Measurements from ENCODE around the gene DAB2IP. TPM values are rescaled to one million over a fixed set of nuclear protein-coding genes. Genes with fewer than 3 reads are reported as not detected.

Gene DAB2IP
- total RNA-seq, result not detected

DNA sequence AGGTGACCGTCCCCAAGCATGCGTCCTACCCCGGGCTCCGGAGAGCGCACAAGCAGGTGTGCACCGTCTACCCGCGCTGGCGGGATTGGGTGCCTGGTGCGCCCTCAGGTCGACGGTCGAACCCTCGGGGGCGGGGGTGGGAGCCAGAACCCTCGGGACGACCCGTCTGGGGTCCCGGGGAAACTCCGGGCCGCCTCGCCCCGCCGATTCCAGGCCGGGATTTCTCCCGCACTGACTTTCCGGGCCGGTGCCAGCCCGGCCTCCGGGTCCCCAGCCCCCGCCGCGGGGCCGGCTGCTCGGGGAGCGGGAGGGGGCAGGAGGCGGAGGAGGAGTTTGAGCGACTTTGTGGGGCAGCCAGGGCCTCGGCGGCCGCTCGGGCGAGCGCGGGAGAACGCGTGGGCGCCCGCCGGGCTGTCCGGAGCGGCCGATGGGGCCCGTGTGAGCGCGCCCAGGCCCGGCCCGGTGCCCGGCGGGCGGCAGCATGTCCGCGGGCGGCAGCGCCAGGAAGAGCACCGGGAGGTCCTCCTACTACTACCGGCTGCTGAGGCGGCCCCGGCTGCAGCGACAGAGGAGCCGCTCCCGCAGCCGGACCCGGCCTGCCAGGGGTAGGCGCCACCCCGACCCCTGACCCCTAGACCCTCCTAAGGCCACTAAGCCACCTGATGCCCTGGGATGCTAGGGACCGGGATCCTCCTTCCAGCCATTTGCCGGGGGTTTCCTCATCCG is at the start of gene DAB2IP:
DAB2IP (plus strand) TSS at position 340 of the 726 bp plus-strand sequence; CDS start at position 482, 142 bp downstream.
- ChIA-PET CTCF (no interaction called here), POLR2A (no interaction called here)

DNA sequence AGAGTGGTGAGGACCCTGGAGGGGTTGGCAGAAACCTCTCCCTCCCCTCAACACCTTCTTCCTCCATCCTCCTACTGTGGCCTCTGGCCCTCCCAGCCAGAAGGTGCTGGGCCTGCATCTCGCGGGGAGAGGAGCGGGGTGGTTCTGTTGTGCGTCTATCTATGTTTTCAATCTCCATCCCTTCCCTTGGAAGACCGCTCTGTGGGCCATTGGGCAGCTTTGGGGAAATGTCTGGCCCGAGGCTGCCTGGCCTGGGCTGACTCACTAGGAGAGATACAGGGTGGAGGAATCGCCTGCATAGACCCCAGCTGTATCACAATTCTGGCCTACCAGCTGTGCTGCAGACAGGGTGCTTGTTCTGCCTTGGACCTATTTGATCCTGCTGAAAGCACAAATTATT is 48.4 kb upstream of the DAB2IP start:
- H3K27me3 Mint-ChIP-seq, result peaks cover 31% of the 10 kb centered on the region
- no peak overlapping the region for H3K4me3 Mint-ChIP-seq
- ChIA-PET POLR2A (no interaction called here), CTCF (no interaction called here)
- peaks cover 4% of the 10 kb centered on the region for H3K4me1 Mint-ChIP-seq
- DNase-seq, result no peak
- H3K9me3 Mint-ChIP-seq, result no peaks in the 10 kb centered on the region
- no peaks in the 10 kb centered on the region for H3K36me3 Mint-ChIP-seq (ENCODE audit: low read depth)
- no peak overlapping the region for H3K27ac Mint-ChIP-seq

More for the DNA sequence above, at the start of gene DAB2IP:
- no peak for DNase-seq
- Mint-ChIP-seq H3K4me3 (no peak within 1 kb of the TSS), H3K9me3 (no peaks in the 10 kb centered on the region), H3K27ac (no peak within 1 kb of the TSS), H3K4me1 (peaks cover 2% of the 10 kb centered on the region), H3K36me3 (ENCODE audit: low read depth) (no peaks in the 10 kb centered on the region), H3K27me3 (peaks cover 44% of the 10 kb centered on the region)

DNA sequence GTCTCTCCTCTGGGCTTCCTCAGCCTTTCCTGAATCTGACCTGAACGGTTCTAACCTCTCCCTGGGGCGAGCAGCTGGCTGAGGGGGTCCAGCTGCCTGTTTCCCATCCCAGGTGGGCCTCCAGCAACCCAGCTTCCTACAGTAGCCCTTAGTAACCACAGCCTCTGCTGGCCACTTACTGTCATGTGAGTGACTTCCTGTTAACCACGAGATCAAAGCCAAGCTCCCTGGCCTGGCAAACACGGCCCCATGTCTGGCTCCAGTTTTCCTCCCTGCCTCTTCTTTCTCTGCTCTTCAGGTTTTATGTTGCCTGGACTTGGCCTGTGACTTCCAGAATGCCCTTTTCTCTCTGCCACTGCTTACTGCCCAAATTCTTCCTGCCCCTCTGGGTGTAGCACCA is 47.2 kb upstream of the DAB2IP start:
- POLR2A ChIA-PET, result no interaction called here
- no peak overlapping the region for H3K27ac Mint-ChIP-seq
- H3K4me3 Mint-ChIP-seq, result no peak overlapping the region
- H3K27me3 Mint-ChIP-seq, result peaks cover 30% of the 10 kb centered on the region
- H3K36me3 Mint-ChIP-seq (ENCODE audit: low read depth), result no peaks in the 10 kb centered on the region
- no peaks in the 10 kb centered on the region for H3K9me3 Mint-ChIP-seq
- H3K4me1 Mint-ChIP-seq, result peaks cover 4% of the 10 kb centered on the region
- CTCF ChIA-PET, result no interaction called here
- no peak for DNase-seq

DNA sequence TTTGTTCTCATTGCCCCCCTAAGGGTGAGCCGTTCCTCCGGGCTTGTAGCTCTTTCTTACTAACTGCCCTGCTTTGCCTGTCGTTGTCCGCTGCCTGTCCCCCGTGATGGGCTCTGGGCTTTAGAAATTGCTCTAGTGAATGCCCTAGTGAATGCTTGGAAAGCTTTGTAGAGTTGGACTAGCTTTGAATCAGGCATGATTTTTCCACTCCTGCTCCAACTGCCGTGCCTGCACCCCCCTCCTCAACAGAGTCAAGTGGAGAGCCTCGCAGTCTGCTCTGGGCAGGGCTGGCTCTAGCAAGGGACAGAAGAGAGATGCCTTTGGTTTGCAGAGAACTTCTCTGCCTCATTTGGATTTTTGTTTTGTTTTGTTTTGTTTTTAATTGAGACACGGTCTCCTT is 46.8 kb upstream of the DAB2IP start:
- DNase-seq, result no peak
- CTCF ChIA-PET, result no interaction called here
- Mint-ChIP-seq H3K4me1 (peaks cover 4% of the 10 kb centered on the region), H3K27me3 (peaks cover 32% of the 10 kb centered on the region), H3K36me3 (ENCODE audit: low read depth) (no peaks in the 10 kb centered on the region), H3K9me3 (no peaks in the 10 kb centered on the region), H3K27ac (no peak overlapping the region), H3K4me3 (no peak overlapping the region)
- POLR2A ChIA-PET, result no interaction called here

DNA sequence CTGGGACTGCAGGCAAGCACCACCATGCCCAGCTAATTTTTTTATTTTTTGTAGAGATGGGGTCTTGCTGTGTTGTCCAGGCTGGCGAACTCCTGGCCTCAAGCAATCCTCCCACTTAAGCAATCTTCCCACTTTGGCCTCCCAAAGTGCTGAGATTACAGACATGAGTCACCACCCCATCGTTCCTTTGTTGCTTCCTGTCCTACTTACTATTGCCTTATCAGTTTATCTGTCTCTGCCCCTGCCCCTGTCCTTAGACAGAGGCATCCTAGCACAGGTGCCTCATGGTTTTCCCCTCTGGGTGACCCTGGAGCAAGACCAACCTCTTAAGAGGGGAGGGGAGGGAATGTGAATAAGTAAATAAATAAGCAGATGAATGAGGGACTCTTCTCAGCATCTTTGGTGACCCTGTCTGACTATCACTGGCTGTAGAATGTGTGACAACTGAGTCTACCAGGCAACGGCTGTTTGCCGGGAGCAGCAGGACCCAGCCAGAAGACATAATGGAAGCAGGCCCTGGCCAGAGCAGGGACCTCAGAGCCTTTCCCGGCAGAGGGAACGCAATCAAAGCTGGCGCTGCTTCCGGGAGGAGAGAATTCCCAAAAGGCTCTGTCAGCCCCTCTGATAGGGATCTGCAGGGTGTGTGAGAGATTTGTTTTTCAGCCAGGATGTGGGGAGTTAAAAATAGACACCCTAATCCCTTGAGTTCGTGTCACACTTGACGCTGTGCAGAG is 43.8 kb upstream of the DAB2IP start:
- no peak for DNase-seq
- POLR2A ChIA-PET, result no interaction called here
- Mint-ChIP-seq H3K36me3 (ENCODE audit: low read depth) (no peaks in the 10 kb centered on the region), H3K9me3 (no peaks in the 10 kb centered on the region), H3K27me3 (peaks cover 16% of the 10 kb centered on the region), H3K4me1 (peaks cover 4% of the 10 kb centered on the region), H3K4me3 (no peak overlapping the region), H3K27ac (no peak overlapping the region)
- CTCF ChIA-PET, result no interaction called here

DNA sequence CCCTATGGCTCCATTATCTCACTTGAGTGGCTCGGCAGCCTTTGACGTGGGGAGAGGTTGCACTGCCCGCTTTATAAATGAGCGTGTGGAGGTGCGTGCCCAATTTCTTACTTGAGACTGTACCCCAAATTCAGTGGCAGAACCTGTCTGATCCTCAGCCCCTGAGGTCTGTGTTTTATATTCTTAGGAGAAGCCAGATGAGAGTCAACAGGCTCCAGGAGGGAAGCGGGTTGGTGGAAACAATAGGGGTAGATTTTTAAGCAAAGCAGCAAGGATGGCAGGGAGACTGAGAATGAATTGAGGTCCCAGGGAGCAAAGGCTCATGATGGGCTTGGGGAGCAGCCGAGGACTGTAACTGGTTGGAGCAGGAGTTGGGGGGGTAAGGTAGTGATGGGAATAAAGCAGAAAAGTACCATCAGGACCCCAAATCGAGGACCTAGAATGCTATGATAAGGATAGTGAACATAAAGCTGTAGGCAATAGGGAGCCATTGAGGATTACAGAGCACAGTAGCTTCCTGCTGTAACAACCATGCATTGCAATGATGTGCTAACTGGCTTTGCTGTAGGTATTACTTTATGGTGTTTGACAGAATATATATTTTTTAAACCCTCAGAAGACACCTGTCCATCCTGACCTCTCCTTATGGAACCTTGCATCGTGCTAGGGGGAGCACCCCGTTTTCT is 43.1 kb upstream of the DAB2IP start:
- CTCF ChIA-PET, result no interaction called here

DNA sequence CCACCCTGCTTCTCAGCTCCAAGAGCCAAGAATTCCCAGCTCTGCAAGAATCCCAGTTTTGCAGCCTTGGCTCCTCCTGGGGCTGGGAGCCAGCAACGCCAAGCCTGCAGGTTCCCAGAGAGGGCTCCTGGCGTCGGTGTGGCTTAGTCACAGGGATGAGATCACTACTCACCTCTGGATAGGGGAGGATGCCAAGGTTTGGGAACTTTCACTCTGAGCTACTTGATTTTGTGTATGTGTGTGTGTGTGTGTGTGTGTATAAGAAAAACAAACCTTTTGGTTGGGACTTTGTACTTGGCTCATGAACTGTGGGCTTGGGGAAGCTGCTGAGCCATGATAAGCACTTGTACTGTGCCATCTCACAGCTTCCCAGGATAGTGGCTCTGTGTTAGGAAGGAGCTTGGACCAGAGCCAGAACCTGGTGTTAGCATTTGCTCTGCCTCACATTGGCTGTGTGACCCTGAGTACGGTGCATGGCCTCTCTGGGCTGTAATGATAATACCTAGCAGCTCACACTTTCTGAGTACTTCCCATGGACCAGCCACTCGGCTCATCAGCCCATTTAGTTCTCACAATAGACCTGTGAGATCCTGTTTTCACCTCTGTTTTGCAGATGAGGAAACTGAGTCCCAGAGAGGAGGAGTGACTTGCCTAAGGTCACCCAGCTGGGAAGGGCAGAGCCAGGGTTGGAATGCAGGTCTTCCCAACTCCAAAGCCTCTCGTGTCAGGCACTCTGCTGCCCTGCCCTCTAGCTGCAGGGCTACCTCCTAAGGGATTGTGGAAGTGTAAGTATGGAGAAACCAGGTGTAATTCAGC is 41.4 kb upstream of the DAB2IP start:
- no peak overlapping the region for H3K4me3 Mint-ChIP-seq
- POLR2A ChIA-PET, result no interaction called here
- H3K36me3 Mint-ChIP-seq (ENCODE audit: low read depth), result no peaks in the 10 kb centered on the region
- CTCF ChIA-PET, result no interaction called here
- peaks cover 15% of the 10 kb centered on the region for H3K4me1 Mint-ChIP-seq
- H3K27ac Mint-ChIP-seq, result no peak overlapping the region
- H3K9me3 Mint-ChIP-seq, result no peaks in the 10 kb centered on the region
- H3K27me3 Mint-ChIP-seq, result peaks cover 27% of the 10 kb centered on the region
- DNase-seq, result no peak

More for the DNA sequence above, 43.1 kb upstream of the DAB2IP start:
- H3K27me3 Mint-ChIP-seq, result peaks cover 22% of the 10 kb centered on the region
- no peaks in the 10 kb centered on the region for H3K9me3 Mint-ChIP-seq
- no peak overlapping the region for H3K27ac Mint-ChIP-seq
- no peak overlapping the region for H3K4me3 Mint-ChIP-seq
- H3K4me1 Mint-ChIP-seq, result peaks cover 11% of the 10 kb centered on the region
- DNase-seq, result no peak
- no peaks in the 10 kb centered on the region for H3K36me3 Mint-ChIP-seq (ENCODE audit: low read depth)
- POLR2A ChIA-PET, result no interaction called here

DNA sequence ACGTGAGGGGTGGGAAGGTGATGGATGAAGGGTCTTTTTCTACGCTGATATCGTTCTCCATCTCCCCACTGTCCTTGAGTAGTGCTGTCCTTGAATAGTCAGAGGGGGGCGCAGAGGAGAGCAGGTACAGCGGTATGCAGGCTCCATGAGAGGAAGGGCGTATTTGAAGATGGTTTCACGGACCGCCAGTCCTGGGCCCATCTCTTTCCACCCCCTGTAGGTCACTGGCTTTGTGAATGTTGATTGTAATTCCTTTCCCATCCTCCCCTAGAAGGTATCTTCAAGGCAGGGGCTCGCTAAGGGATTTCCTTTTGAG is 40.8 kb upstream of the DAB2IP start:
- no peak for DNase-seq
- ChIA-PET POLR2A (no interaction called here), CTCF (no interaction called here)
- H3K4me3 Mint-ChIP-seq, result no peak overlapping the region
- no peaks in the 10 kb centered on the region for H3K9me3 Mint-ChIP-seq
- no peak overlapping the region for H3K27ac Mint-ChIP-seq
- peaks cover 30% of the 10 kb centered on the region for H3K27me3 Mint-ChIP-seq
- no peaks in the 10 kb centered on the region for H3K36me3 Mint-ChIP-seq (ENCODE audit: low read depth)
- H3K4me1 Mint-ChIP-seq, result peaks cover 15% of the 10 kb centered on the region

DNA sequence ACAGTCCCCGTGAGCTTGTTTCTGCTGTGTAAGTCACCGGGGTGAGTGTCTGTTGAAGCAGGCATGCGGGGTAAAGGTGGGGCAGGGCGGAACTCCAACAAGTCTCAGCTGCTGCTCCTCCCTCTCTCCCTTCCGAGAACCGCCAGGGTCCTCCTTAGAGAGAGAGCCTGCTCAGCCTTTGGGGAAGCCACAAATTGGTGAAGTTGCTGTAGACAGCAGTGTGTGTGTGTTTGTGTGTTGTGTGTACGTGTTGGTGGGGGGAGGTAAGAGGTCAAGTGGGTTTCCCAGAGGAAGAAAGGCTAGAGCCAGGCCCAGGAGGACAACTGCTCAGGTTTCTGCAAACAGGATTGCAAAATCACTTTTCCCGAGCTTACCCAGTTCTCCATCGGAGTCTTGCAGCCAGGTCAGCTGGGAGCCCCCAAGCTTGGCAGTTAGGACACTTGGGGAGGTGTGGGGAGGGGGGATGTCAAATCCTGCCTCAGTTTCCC is 38.9 kb upstream of the DAB2IP start:
- Mint-ChIP-seq H3K27me3 (peaks cover 27% of the 10 kb centered on the region), H3K27ac (no peak overlapping the region), H3K9me3 (no peaks in the 10 kb centered on the region), H3K4me3 (no peak overlapping the region), H3K4me1 (peaks cover 15% of the 10 kb centered on the region), H3K36me3 (ENCODE audit: low read depth) (no peaks in the 10 kb centered on the region)
- no peak for DNase-seq
- ChIA-PET POLR2A (interaction anchor here (0.5 kb wide), 1 partner anchor 766 kb away, joined by 3 read pairs; no protein-coding TSS in a partner anchor), CTCF (no interaction called here)

DNA sequence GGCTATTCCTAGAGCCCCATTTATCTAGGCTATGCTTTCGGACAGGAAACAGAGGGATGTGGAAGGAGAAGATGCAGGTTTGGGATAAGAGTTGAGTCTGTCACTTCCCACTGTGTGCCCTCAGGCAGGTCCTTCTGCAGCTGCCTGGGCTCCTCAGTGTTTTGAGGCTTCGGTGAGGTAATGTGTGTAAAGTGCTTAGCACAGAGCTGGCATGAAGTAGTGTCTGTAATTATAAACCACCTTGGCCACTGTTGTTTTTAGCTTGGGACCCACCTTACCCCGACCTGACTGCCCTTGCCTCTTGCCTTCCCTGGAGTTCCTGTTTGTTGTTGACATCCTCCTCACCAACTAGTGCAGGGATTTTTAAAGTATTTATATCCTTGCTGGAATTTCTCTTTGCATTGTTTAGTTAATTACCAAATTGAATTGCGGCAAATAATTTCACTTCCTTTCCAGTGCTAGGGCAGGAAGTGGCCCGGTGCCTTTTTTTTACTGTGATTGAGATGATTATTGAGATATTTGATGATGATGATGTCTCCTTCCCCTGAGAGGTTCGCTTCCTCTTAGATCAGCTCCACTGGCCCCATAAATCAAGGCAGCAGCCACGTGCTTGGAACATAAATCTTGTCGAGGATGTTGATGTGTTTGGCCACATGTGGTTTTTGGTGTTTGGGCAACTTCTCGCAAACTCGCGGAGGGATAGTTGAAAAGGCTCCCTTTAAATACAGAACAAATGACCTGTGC is 38.3 kb upstream of the DAB2IP start:
- DNase-seq, result no peak
- CTCF ChIA-PET, result no interaction called here
- Mint-ChIP-seq H3K27ac (no peak overlapping the region), H3K36me3 (ENCODE audit: low read depth) (no peaks in the 10 kb centered on the region), H3K27me3 (peaks cover 26% of the 10 kb centered on the region), H3K4me3 (no peak overlapping the region), H3K9me3 (no peaks in the 10 kb centered on the region), H3K4me1 (peaks cover 15% of the 10 kb centered on the region)
- POLR2A ChIA-PET, result no interaction called here

DNA sequence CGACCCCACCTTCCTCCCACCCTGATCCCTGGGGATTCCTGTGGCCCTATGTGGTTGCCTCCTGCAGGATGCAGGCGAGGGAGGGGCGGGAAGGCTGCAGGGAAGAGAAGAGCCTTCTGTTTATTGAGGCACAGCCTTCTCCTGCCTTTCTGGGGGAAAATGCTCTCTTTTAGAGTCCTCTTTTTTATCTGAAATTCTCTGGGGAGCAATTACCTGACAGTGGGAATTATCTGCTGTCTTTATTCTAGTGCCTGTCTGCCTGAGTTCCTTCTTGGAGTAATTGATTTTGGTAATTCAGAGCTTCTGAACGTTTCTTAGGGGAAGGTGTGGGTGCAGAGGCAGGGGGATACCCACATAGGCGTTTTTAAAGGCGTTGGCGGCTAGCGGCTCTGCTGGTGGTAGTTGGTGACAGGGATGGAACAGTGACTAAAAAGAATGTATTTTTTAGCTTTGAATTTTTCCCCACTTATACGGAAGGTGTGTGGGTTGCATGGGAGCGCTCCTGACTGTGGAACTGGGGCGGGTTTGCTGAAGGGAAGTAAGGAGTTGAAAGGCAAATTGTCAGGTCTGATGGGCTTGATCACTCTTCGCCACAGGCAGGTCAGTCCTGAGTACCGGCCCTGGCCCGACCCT is 35.2 kb upstream of the DAB2IP start:
- H3K9me3 Mint-ChIP-seq, result no peaks in the 10 kb centered on the region
- no peak for DNase-seq
- peaks cover 15% of the 10 kb centered on the region for H3K4me1 Mint-ChIP-seq
- no peak overlapping the region for H3K4me3 Mint-ChIP-seq
- H3K27ac Mint-ChIP-seq, result no peak overlapping the region
- H3K36me3 Mint-ChIP-seq (ENCODE audit: low read depth), result no peaks in the 10 kb centered on the region
- CTCF ChIA-PET, result no interaction called here
- peaks cover 23% of the 10 kb centered on the region for H3K27me3 Mint-ChIP-seq
- POLR2A ChIA-PET, result interaction anchor here (0.6 kb wide), 1 partner anchor 22 kb away, joined by 3 read pairs; no protein-coding TSS in a partner anchor

DNA sequence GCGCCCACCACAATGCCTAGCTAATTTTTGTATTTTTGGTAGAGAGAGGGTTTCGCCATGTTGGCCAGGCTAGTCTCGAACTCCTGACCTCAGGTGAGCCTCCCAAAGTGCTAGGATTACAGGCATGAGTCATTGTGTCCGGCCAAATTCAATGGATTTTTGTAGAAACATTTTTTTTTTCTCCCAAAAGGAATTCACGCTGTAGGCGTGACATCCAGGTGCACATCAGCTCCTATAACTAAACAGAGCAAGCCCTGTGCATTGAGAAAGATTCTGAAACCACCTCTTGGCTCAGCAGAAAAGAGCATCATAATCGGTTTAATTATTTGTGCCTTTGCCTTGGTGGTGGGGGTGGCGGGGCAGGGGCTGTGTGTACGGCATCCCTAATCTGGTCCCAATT is 32.9 kb upstream of the DAB2IP start:
- ChIA-PET CTCF (no interaction called here), POLR2A (no interaction called here)
- peaks cover 2% of the 10 kb centered on the region for H3K4me1 Mint-ChIP-seq
- DNase-seq, result no peak
- no peaks in the 10 kb centered on the region for H3K36me3 Mint-ChIP-seq (ENCODE audit: low read depth)
- H3K27me3 Mint-ChIP-seq, result peaks cover 10% of the 10 kb centered on the region
- no peak overlapping the region for H3K27ac Mint-ChIP-seq
- no peak overlapping the region for H3K4me3 Mint-ChIP-seq
- H3K9me3 Mint-ChIP-seq, result no peaks in the 10 kb centered on the region

All from activated CD4-positive, alpha-beta memory T cell treated with anti-CD3 and anti-CD28 coated beads, Interleukin-2, amount 10 ng/mL, durations not matched to agents 7 days and 5 days (primary cell).